ENCODE measurements around the gene PANK3. TPM values are rescaled to one million over a fixed set of nuclear protein-coding genes. Genes with fewer than 3 reads are reported as not detected.

The PANK3 gene
- total and polyA plus RNA-seq, 2 donors from 2014 or later = 7.7 to 36.9 TPM

DNA sequence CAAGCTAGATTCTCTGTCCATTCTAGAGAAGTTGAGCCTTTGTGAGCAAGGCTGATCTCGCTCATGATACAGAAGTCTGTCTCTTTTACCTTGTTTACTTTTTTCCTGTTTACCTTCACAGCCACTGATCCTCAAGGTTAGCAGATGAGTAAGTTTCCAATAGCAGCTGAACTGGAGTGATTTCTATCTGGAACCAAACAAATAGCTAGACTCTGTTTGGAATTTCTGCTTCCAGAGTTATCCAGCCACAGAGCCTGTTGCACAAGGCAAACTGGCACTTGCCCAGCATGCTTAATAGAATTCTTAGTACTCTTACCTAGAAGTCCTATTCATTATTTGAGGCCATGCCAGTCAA is 12.8 kb upstream of the PANK3 start:
- no peak for DNase-seq
- intact Hi-C loops (cut with DNase I) = no loop called here
- Histone ChIP-seq H3K9me3 (ENCODE audit: control insufficient read depth in 2 of 3, insufficient read depth in 1 of 3, low read length in 3 of 3) (no peaks in the 10 kb centered on the region), H3K4me1 (ENCODE audit: control insufficient read depth in 2 of 3, insufficient read depth in 2 of 3, low read depth in 1 of 3, low read length in 3 of 3) (no peaks in the 10 kb centered on the region), H3K36me3 (ENCODE audit: control insufficient read depth in 2 of 3, insufficient read depth in 3 of 3, low read length in 3 of 3) (no peaks in the 10 kb centered on the region), H3K9ac (ENCODE audit: low read length in 3 of 3) (no peak overlapping the region), H3K27ac (ENCODE audit: low read depth in 2 of 2, low read length in 2 of 2) (no peak overlapping the region), H3K27me3 (ENCODE audit: control insufficient read depth, insufficient read depth, low read length) (no peaks in the 10 kb centered on the region), H3K4me3 (ENCODE audit: low read length in 3 of 3) (no peak overlapping the region)
- no peak for FAIRE-seq
- TF ChIP-seq, protein P1, sequence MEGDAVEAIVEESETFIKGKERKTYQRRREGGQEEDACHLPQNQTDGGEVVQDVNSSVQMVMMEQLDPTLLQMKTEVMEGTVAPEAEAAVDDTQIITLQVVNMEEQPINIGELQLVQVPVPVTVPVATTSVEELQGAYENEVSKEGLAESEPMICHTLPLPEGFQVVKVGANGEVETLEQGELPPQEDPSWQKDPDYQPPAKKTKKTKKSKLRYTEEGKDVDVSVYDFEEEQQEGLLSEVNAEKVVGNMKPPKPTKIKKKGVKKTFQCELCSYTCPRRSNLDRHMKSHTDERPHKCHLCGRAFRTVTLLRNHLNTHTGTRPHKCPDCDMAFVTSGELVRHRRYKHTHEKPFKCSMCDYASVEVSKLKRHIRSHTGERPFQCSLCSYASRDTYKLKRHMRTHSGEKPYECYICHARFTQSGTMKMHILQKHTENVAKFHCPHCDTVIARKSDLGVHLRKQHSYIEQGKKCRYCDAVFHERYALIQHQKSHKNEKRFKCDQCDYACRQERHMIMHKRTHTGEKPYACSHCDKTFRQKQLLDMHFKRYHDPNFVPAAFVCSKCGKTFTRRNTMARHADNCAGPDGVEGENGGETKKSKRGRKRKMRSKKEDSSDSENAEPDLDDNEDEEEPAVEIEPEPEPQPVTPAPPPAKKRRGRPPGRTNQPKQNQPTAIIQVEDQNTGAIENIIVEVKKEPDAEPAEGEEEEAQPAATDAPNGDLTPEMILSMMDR (IDR thresholded peaks at IDR 0.05; ENCODE audit: borderline replicate concordance, extremely low read depth, insufficient read depth) = no peak

DNA sequence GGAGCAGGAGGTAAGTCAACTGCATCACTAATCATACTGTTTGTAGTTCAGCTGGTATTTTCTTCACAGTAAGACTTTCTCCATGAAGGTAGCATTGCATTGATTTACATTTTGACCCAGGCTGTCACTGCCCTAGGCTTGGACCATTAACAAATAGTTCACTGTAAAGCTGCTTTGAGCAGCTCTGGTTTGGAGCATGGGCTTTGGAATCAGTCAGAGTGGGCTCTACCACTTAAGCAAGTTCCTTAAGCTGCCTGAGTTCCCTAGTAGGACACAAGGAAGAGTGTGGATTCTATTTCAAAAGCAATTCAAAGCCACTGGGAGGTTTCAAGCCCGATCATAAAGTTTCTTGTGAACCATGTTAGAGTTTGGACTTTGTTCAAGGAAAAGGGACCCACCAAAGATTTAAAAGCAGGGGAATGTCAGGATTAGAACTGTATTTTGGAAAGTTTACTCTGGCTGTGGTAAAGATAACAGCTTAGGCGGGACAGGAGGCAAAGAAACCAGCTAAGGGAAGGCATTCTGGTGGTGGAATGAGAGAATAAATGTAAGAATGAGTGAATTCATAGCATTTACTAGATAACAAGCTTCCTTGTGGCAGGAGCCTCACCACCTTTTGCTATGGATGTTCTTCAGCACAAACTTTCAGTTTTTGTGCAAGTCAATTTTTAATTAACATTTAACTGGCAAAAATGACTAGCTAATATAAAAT is 12.3 kb upstream of the PANK3 start:
- intact Hi-C loops (cut with DNase I) = no loop called here
- H3K9ac ChIP-seq (ENCODE audit: low read length in 3 of 3) = no peak overlapping the region
- no peak overlapping the region for H3K27ac ChIP-seq (ENCODE audit: low read depth in 2 of 2, low read length in 2 of 2)
- H3K36me3 ChIP-seq (ENCODE audit: control insufficient read depth in 2 of 3, insufficient read depth in 3 of 3, low read length in 3 of 3) = no peaks in the 10 kb centered on the region
- H3K4me1 ChIP-seq (ENCODE audit: control insufficient read depth in 2 of 3, insufficient read depth in 2 of 3, low read depth in 1 of 3, low read length in 3 of 3) = no peaks in the 10 kb centered on the region
- DNase-seq (no peak), FAIRE-seq (no peak)
- H3K9me3 ChIP-seq (ENCODE audit: control insufficient read depth in 2 of 3, insufficient read depth in 1 of 3, low read length in 3 of 3) = no peaks in the 10 kb centered on the region
- H3K4me3 ChIP-seq (ENCODE audit: low read length in 3 of 3) = no peak overlapping the region
- TF ChIP-seq, protein P1 (IDR thresholded peaks at IDR 0.05; ENCODE audit: borderline replicate concordance, extremely low read depth, insufficient read depth) = no peak
- H3K27me3 ChIP-seq (ENCODE audit: control insufficient read depth, insufficient read depth, low read length) = no peaks in the 10 kb centered on the region

DNA sequence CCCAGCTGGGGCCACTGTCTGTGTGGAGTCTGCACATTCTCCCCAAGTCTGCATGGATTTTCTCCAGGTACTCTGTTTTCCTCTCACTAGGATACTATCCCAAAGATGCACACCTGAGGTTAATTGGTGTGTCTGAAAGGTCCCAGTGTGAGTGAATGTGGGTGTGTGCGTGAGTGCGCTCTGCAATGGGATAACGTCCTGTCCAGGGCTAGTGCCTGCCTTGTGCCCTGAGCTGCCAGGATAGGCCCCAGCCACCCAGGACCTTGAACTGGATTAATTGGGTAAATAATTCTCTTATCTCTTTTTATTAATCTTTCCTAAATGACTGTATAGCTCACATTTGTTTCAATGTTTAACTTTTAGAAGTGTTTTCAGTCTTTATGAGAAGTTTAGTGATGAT is 11.5 kb upstream of the PANK3 start:
- Histone ChIP-seq H3K27me3 (ENCODE audit: control insufficient read depth, insufficient read depth, low read length) (no peaks in the 10 kb centered on the region), H3K4me1 (ENCODE audit: control insufficient read depth in 2 of 3, insufficient read depth in 2 of 3, low read depth in 1 of 3, low read length in 3 of 3) (no peaks in the 10 kb centered on the region), H3K9me3 (ENCODE audit: control insufficient read depth in 2 of 3, insufficient read depth in 1 of 3, low read length in 3 of 3) (no peaks in the 10 kb centered on the region), H3K36me3 (ENCODE audit: control insufficient read depth in 2 of 3, insufficient read depth in 3 of 3, low read length in 3 of 3) (no peaks in the 10 kb centered on the region), H3K27ac (ENCODE audit: low read depth in 2 of 2, low read length in 2 of 2) (no peak overlapping the region), H3K4me3 (ENCODE audit: low read length in 3 of 3) (no peak overlapping the region), H3K9ac (ENCODE audit: low read length in 3 of 3) (no peak overlapping the region)
- intact Hi-C loops (cut with DNase I) = no loop called here
- FAIRE-seq (no peak), DNase-seq (no peak)
- TF ChIP-seq, protein P1 (IDR thresholded peaks at IDR 0.05; ENCODE audit: borderline replicate concordance, extremely low read depth, insufficient read depth) = no peak

DNA sequence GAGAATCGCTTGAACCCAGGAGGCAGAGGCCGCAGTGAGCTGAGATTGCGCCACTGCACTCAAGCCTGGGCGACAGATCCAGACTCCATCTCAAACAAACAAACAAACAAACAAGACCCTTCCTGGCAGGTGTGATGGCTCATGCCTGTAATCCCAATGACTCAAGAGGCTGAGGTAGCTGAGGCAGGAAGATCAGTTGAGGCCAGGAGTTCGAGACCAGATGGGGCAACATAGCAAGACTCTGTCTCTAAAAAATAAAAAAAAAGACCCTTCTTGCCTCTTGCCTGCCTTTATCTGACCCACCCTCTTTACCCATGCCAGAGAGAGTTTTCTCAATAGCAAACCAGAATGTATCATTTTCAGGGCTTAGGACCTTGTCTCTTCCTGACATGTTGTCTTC is 8.8 kb upstream of the PANK3 start:
- FAIRE-seq (no peak), DNase-seq (no peak)
- Histone ChIP-seq H3K36me3 (ENCODE audit: control insufficient read depth in 2 of 3, insufficient read depth in 3 of 3, low read length in 3 of 3) (no peaks in the 10 kb centered on the region), H3K27me3 (ENCODE audit: control insufficient read depth, insufficient read depth, low read length) (no peaks in the 10 kb centered on the region), H3K4me3 (ENCODE audit: low read length in 3 of 3) (no peak overlapping the region), H3K9ac (ENCODE audit: low read length in 3 of 3) (no peak overlapping the region), H3K4me1 (ENCODE audit: control insufficient read depth in 2 of 3, insufficient read depth in 2 of 3, low read depth in 1 of 3, low read length in 3 of 3) (no peaks in the 10 kb centered on the region), H3K9me3 (ENCODE audit: control insufficient read depth in 2 of 3, insufficient read depth in 1 of 3, low read length in 3 of 3) (no peaks in the 10 kb centered on the region), H3K27ac (ENCODE audit: low read depth in 2 of 2, low read length in 2 of 2) (no peak overlapping the region)
- TF ChIP-seq, protein P1 (IDR thresholded peaks at IDR 0.05; ENCODE audit: borderline replicate concordance, extremely low read depth, insufficient read depth) = no peak
- intact Hi-C loops (cut with DNase I) = no loop called here
